SK-N-SH treated with all-trans-retinoic acid at 6 μM for 48 hours (cell line): ENCODE results near the gene ASCL1.

Experiments used
- ATAC-seq: fragments of 200-7000 bp; cut with Tn5 transposase; 3 replicates; pipeline ENCODE4 v1.9.1; 2020; ENCODE audit warnings: mild to moderate bottlenecking, moderate library complexity
- ARNTL ChIP-seq: fragments of 450-650 bp; formaldehyde crosslinking; IDR thresholded peaks from 2 replicates; pipeline ENCODE4 v1.5.0; 2020; ENCODE audit warnings: low read depth, mild to moderate bottlenecking, moderate library complexity, borderline replicate concordance
- BACH2 ChIP-seq: fragments of 250-450 bp; sonication (Bioruptor Pico); IDR thresholded peaks from 2 replicates; pipeline ENCODE4 v1.9.0; 2021; ENCODE audit warnings: mild to moderate bottlenecking, borderline replicate concordance
- CREB5 ChIP-seq: fragments of 250-450 bp; sonication (Bioruptor Pico); IDR thresholded peaks from 2 replicates; pipeline ENCODE4 v1.5.1; 2020; ENCODE audit warnings: low read depth, mild to moderate bottlenecking, moderate library complexity
- CSDC2 ChIP-seq: fragments of 250-450 bp; sonication (Bioruptor Pico); IDR thresholded peaks from 2 replicates; pipeline ENCODE4 v1.5.0; 2020; ENCODE audit warnings: mild to moderate bottlenecking, moderate library complexity
- ESRRG ChIP-seq: fragments of 250-450 bp; sonication (Bioruptor Pico); IDR thresholded peaks from 2 replicates; pipeline ENCODE4 v1.6.1; 2021; ENCODE audit warnings: mild to moderate bottlenecking
- GLIS3 ChIP-seq: fragments of 250-450 bp; sonication (Bioruptor Pico); IDR thresholded peaks from 2 replicates; pipeline ENCODE4 v1.5.0; 2020; ENCODE audit warnings: mild to moderate bottlenecking, moderate library complexity
- OSR1 ChIP-seq: fragments of 250-450 bp; sonication (Bioruptor Pico); IDR thresholded peaks from 2 replicates; pipeline ENCODE4 v1.8.0; 2022; ENCODE audit warnings: moderate library complexity, mild to moderate bottlenecking, inconsistent platforms
- POU6F1 ChIP-seq: fragments of 250-450 bp; sonication (Bioruptor Pico); IDR thresholded peaks from 2 replicates; pipeline ENCODE4 v1.8.0; 2021; ENCODE audit warnings: low read depth, mild to moderate bottlenecking, moderate library complexity, borderline replicate concordance
- PPARA ChIP-seq: fragments of 250-450 bp; sonication (Bioruptor Pico); IDR thresholded peaks from 2 replicates; pipeline ENCODE4 v1.5.0; 2020; ENCODE audit warnings: mild to moderate bottlenecking, borderline replicate concordance
- RARB ChIP-seq: fragments of 250-450 bp; sonication (Bioruptor Pico); IDR thresholded peaks from 2 replicates; pipeline ENCODE4 v1.8.0; 2021; ENCODE audit warnings: mild to moderate bottlenecking, moderate library complexity
- SNAI2 ChIP-seq: fragments of 250-450 bp; sonication (Bioruptor Pico); IDR thresholded peaks from 2 replicates; pipeline ENCODE4 v1.5.0; 2020; ENCODE audit warnings: mild to moderate bottlenecking, moderate library complexity
- TCF4 ChIP-seq: fragments of 250-450 bp; sonication (Bioruptor Pico); IDR thresholded peaks from 2 replicates; pipeline ENCODE4 v1.8.0; 2021; ENCODE audit warnings: mild to moderate bottlenecking, moderate library complexity, borderline replicate concordance
- TOX ChIP-seq: fragments of 250-450 bp; sonication (Bioruptor Pico); IDR thresholded peaks from 2 replicates; pipeline ENCODE4 v1.8.0; 2021; ENCODE audit warnings: mild to moderate bottlenecking, moderate library complexity, borderline replicate concordance
- TSHZ2 ChIP-seq: fragments of 250-450 bp; sonication (Bioruptor Pico); IDR thresholded peaks from 2 replicates; pipeline ENCODE4 v1.5.0; 2020; ENCODE audit warnings: mild to moderate bottlenecking, moderate library complexity
- ZFP3 ChIP-seq: fragments of 250-450 bp; sonication (Bioruptor Pico); IDR thresholded peaks from 2 replicates; pipeline ENCODE4 v1.5.0; 2020; ENCODE audit warnings: mild to moderate bottlenecking, moderate library complexity
- ZFP30 ChIP-seq: fragments of 450-650 bp; formaldehyde crosslinking; IDR thresholded peaks from 2 replicates; pipeline ENCODE4 v1.5.0; 2022; ENCODE audit warnings: mild to moderate bottlenecking, moderate library complexity
- ZNF565 ChIP-seq: fragments of 450-650 bp; formaldehyde crosslinking; conservative IDR thresholded peaks from 2 replicates; pipeline ENCODE4 v1.5.0; 2020; ENCODE audit warnings: low read depth, mild to moderate bottlenecking, moderate library complexity
- ZNF8 ChIP-seq: fragments of 450-650 bp; formaldehyde crosslinking; IDR thresholded peaks from 2 replicates; pipeline ENCODE4 v1.5.0; 2020; ENCODE audit warnings: mild to moderate bottlenecking, moderate library complexity
- TF ChIP-seq, protein P1 (sequence below): fragments of 250-450 bp; sonication (Bioruptor Pico); IDR thresholded peaks from 2 replicates; pipeline ENCODE4 v1.5.1; 2021; ENCODE audit warnings: mild to moderate bottlenecking, moderate library complexity

Gene ASCL1

GRCh38 chr12:102911320-102911719 is 46.2 kb upstream of the ASCL1 start:
- ATAC-seq, result no peak

DNA sequence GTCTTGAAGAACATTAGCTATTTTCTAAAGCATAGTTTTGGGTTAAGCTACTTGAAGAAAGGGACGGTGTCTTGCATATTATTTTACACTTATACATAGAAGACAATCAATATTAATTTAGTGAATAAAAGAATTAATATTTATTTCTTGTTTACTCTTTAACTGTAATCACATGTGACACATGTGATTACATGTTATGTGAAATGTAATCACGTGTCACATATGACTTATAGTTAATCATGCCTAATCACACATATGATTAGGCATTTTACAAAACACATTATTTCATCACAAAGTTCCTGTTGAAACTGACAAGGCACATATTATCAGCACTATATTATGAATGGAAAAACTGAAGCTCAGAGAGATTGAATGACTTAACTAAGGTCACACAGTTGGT is 45.2 kb upstream of the ASCL1 start:
- TF ChIP-seq CREB5 (no peak), RARB (CRISPR knock-in tag) (no peak), POU6F1 (CRISPR knock-in tag) (no peak), PPARA (CRISPR knock-in tag) (no peak)
- ATAC-seq, result no peak

More at GRCh38 chr12:102911320-102911719, 46.2 kb upstream of the ASCL1 start:
- no peak for TF ChIP-seq POU6F1 (CRISPR knock-in tag)
- TF ChIP-seq CSDC2, result no peak
- no peak for TF ChIP-seq ZFP3 (CRISPR knock-in tag)
- no peak for TF ChIP-seq TSHZ2 (CRISPR knock-in tag)
- no peak for TF ChIP-seq GLIS3
- no peak for TF ChIP-seq TOX (CRISPR knock-in tag)
- no peak for TF ChIP-seq SNAI2 (CRISPR knock-in tag)
- no peak for TF ChIP-seq ZNF565
- TF ChIP-seq CREB5, result no peak
- TF ChIP-seq BACH2 (CRISPR knock-in tag), result no peak
- TF ChIP-seq OSR1, result no peak
- TF ChIP-seq, protein P1, sequence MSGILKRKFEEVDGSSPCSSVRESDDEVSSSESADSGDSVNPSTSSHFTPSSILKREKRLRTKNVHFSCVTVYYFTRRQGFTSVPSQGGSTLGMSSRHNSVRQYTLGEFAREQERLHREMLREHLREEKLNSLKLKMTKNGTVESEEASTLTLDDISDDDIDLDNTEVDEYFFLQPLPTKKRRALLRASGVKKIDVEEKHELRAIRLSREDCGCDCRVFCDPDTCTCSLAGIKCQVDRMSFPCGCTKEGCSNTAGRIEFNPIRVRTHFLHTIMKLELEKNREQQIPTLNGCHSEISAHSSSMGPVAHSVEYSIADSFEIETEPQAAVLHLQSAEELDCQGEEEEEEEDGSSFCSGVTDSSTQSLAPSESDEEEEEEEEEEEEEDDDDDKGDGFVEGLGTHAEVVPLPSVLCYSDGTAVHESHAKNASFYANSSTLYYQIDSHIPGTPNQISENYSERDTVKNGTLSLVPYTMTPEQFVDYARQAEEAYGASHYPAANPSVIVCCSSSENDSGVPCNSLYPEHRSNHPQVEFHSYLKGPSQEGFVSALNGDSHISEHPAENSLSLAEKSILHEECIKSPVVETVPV (CRISPR knock-in tag), result no peak
- TF ChIP-seq ZNF8, result no peak
- no peak for TF ChIP-seq ESRRG
- no peak for TF ChIP-seq PPARA (CRISPR knock-in tag)
- TF ChIP-seq TCF4 (CRISPR knock-in tag), result no peak
- no peak for TF ChIP-seq ARNTL (CRISPR knock-in tag)

DNA sequence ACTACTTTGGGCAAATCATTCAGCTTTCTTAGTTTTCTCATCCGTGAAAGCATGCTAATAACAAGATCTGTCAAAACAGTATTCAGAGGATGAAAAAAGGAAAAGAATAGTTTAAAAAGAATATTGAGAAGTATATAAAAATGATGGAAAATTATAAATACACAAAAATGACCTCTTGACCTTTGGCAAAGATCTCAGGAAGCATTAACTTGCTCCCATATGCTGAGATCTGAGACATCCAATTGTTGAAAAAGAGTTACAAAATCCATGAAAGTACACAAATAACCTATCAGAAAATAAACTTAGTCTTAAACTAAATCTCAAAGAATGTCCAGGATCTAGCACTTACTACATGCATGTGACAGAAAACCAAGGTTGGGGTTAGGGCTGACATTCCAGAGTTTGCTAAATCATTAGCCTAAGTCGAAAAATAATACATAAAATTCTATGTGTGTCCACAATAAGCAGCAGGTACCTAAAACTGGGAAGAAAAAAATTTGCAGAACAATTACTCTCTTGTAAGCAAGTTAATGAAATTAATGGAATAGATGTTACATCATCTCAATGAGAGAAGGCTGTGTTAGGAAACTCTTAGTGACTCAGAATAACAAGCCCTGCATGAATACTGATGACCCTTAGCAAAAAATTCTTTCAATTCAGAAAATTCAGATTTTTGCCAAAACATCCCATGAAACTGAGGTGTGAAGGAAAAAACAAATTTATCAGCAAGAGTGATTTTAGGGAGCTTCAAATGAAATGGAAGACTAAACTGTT is 43.8 kb upstream of the ASCL1 start:
- ATAC-seq, result no peak
- TF ChIP-seq ARNTL (CRISPR knock-in tag) (no peak), BACH2 (CRISPR knock-in tag) (no peak), ZFP30 (CRISPR knock-in tag) (no peak), OSR1 (no peak), ZNF8 (no peak), CSDC2 (no peak), TSHZ2 (CRISPR knock-in tag) (no peak), POU6F1 (CRISPR knock-in tag) (no peak)
- TF ChIP-seq, protein P1 (CRISPR knock-in tag), result no peak
